DND-41 (cell line): ENCODE results near the gene CHRNA5.
A peak's percentile ranks its signal among the peaks of the same experiment; 100 is the strongest.
"Not testable (repeated sequence)": the region's sequence is repeated elsewhere in the genome, so short reads cannot be mapped to it uniquely, and the experiment has no call there.

ENCODE experiments used
- ATAC-seq: fragments of 200-7000 bp; cut with Tn5 transposase; 3 replicates; pipeline ENCODE4 v1.9.1; 2021; ENCODE audit warnings: low read depth; ENCODE audit not compliant: insufficient read depth
- DNase-seq: peaks from one replicate; pipeline ENCODE4 v3.0.0-alpha.2; 2020
- H2AFZ ChIP-seq: 2 replicates; pipeline ENCODE4 v1.6.0; 2012; ENCODE audit warnings: low read depth, low read length
- H3K27ac ChIP-seq: 2 replicates; pipeline ENCODE4 v1.5.1; 2012; ENCODE audit warnings: low read length, inconsistent platforms
- H3K27me3 ChIP-seq: fragments of 200-600 bp; sonication (generic); 2 replicates; pipeline ENCODE4 v1.6.0; 2012; ENCODE audit warnings: low read length, mild to moderate bottlenecking, inconsistent platforms; ENCODE audit not compliant: insufficient read depth, poor library complexity
- H3K36me3 ChIP-seq: 2 replicates; pipeline ENCODE4 v1.5.1; 2012; ENCODE audit warnings: low read length, inconsistent platforms; ENCODE audit not compliant: insufficient read depth
- H3K4me1 ChIP-seq: 2 replicates; pipeline ENCODE4 v1.5.1; 2012; ENCODE audit warnings: mild to moderate bottlenecking, low read length; ENCODE audit not compliant: insufficient read depth
- H3K4me2 ChIP-seq: 2 replicates; pipeline ENCODE4 v1.6.0; 2012; ENCODE audit warnings: mild to moderate bottlenecking, moderate library complexity, low read length, inconsistent platforms; ENCODE audit not compliant: insufficient read depth
- H3K4me3 ChIP-seq, 2 experiments: fragments of 200-600 bp in 1 of 2; shearing (Covaris generic) in 1 of 2; 2 replicates each; pipeline ENCODE4 v1.5.1; 2012 to 2016; ENCODE audit warnings: inconsistent platforms in 2 of 2, low read length in 2 of 2, mild to moderate bottlenecking in 2 of 2, low read depth in 1 of 2, moderate library complexity in 1 of 2
- H3K79me2 ChIP-seq: 2 replicates; pipeline ENCODE4 v1.6.0; 2012; ENCODE audit warnings: low read length, inconsistent platforms; ENCODE audit not compliant: insufficient read depth
- H3K9ac ChIP-seq: 2 replicates; pipeline ENCODE4 v1.6.0; 2012; ENCODE audit warnings: low read depth, mild to moderate bottlenecking, inconsistent platforms, low read length, moderate library complexity
- H3K9me3 ChIP-seq: 2 replicates; pipeline ENCODE4 v1.5.1; 2012; ENCODE audit warnings: low read length, moderate library complexity, mild to moderate bottlenecking, inconsistent platforms; ENCODE audit not compliant: insufficient read depth, severe bottlenecking
- H4K20me1 ChIP-seq: 2 replicates; pipeline ENCODE4 v1.6.0; 2012; ENCODE audit warnings: low read length; ENCODE audit not compliant: insufficient read depth
- CTCF ChIP-seq: IDR thresholded peaks from 2 replicates; pipeline ENCODE4 v1.5.1; 2012; ENCODE audit warnings: borderline replicate concordance, low read length, moderate library complexity, mild to moderate bottlenecking; ENCODE audit not compliant: poor library complexity, severe bottlenecking; ENCODE audit errors: extremely low read depth
- EZH2 ChIP-seq: IDR thresholded peaks from 3 replicates; pipeline ENCODE4 v1.6.1; 2012; ENCODE audit warnings: borderline replicate concordance, low read depth, mild to moderate bottlenecking, moderate library complexity, low read length, inconsistent platforms; ENCODE audit not compliant: severe bottlenecking

CHRNA5 gene

GRCh38 chr15:78550194-78550593 lies 15.1 kb upstream of the CHRNA5 start:
- Histone ChIP-seq H3K79me2 (no peaks in the 10 kb centered on the region), H3K4me2 (no peak overlapping the region), H3K4me1 (no peaks in the 10 kb centered on the region), H3K27ac (no peak overlapping the region), H3K9ac (no peak overlapping the region), H3K4me3 (no peak overlapping the region), H2AFZ (no peak overlapping the region), H3K27me3 (no peaks in the 10 kb centered on the region), H4K20me1 (peaks cover 6% of the 10 kb centered on the region; the same call in 1 of the 2 replicates), H3K9me3 (no peaks in the 10 kb centered on the region), H3K36me3 (peaks cover 55% of the 10 kb centered on the region)
- DNase-seq = no peak
- ATAC-seq = no peak
- TF ChIP-seq CTCF (no peak), EZH2 (no peak)

- DNase-seq = no peak
- no peak overlapping the region for H3K4me3 ChIP-seq
- H3K4me2 ChIP-seq = no peak overlapping the region
- H3K36me3 ChIP-seq = peaks cover 48% of the 10 kb centered on the region
- H3K4me1 ChIP-seq = no peaks in the 10 kb centered on the region
- ATAC-seq = no peak
- H4K20me1 ChIP-seq = 0 out of 2 replicates have a peak, but pooled peaks cover 6% of the 10 kb centered on the region
- no peak overlapping the region for H2AFZ ChIP-seq
- H3K27ac ChIP-seq = no peak overlapping the region
- no peak overlapping the region for H3K9ac ChIP-seq
- TF ChIP-seq EZH2 (no peak), CTCF (no peak)
- H3K27me3 ChIP-seq = no peaks in the 10 kb centered on the region
- no peaks in the 10 kb centered on the region for H3K79me2 ChIP-seq
- no peaks in the 10 kb centered on the region for H3K9me3 ChIP-seq
Measured at GRCh38 chr15:78550815-78551214, 14.5 kb upstream of the CHRNA5 start.

GRCh38 chr15:78551902-78552301 lies 13.4 kb upstream of the CHRNA5 start:
- no peak for TF ChIP-seq EZH2
- TF ChIP-seq CTCF = no peak
- Histone ChIP-seq H3K9ac (no peak overlapping the region), H3K36me3 (peaks cover 39% of the 10 kb centered on the region), H3K79me2 (no peaks in the 10 kb centered on the region), H3K27me3 (no peaks in the 10 kb centered on the region), H3K27ac (no peak overlapping the region), H3K4me2 (no peak overlapping the region), H3K9me3 (no peaks in the 10 kb centered on the region), H3K4me3 (no peak overlapping the region), H3K4me1 (no peaks in the 10 kb centered on the region), H4K20me1 (0 out of 2 replicates have a peak, but pooled peaks cover 6% of the 10 kb centered on the region), H2AFZ (no peak overlapping the region)
- ATAC-seq (no peak), DNase-seq (no peak)

GRCh38 chr15:78552597-78552996 lies 12.7 kb upstream of the CHRNA5 start:
- Histone ChIP-seq H3K27ac (no peak overlapping the region), H3K79me2 (no peaks in the 10 kb centered on the region), H3K9me3 (no peaks in the 10 kb centered on the region), H2AFZ (no peak overlapping the region), H3K4me2 (no peak overlapping the region), H3K9ac (no peak overlapping the region), H3K27me3 (no peaks in the 10 kb centered on the region), H3K36me3 (peaks cover 32% of the 10 kb centered on the region), H3K4me3 (no peak overlapping the region), H3K4me1 (no peaks in the 10 kb centered on the region), H4K20me1 (0 out of 2 replicates have a peak, but pooled peaks cover 6% of the 10 kb centered on the region)
- DNase-seq (no peak), ATAC-seq (peak; percentile 29; the same call in 2 of the 3 replicates)
- no peak for TF ChIP-seq CTCF
- TF ChIP-seq EZH2 = no peak

- not testable (repeated sequence) for DNase-seq, H3K4me1 ChIP-seq, H3K79me2 ChIP-seq, H2AFZ ChIP-seq, H3K9ac ChIP-seq, H3K36me3 ChIP-seq, H3K27me3 ChIP-seq, H3K4me2 ChIP-seq, H4K20me1 ChIP-seq, H3K27ac ChIP-seq, H3K9me3 ChIP-seq, H3K4me3 ChIP-seq, ATAC-seq
Measured at GRCh38 chr15:78560201-78560600, 5.1 kb upstream of the CHRNA5 start.
